T-helper 17 cell (primary cell): ENCODE results near the gene REV1. TPM values are rescaled to one million over a fixed set of nuclear protein-coding genes. Genes with fewer than 3 reads are reported as not detected.

Experiments
- ATAC-seq: fragments of 150-1000 bp; cut with Tn5 transposase; 2 replicates; pipeline ENCODE4 v1.10.0; 2021; ENCODE audit warnings: mild to moderate bottlenecking, moderate library complexity
- DNase-seq, 3 donors: peaks; one replicate each; pipeline versions ENCODE4 v3.0.0 to v3.0.0-alpha.2; 2020 to 2021
- H3K9me3 ChIP-seq: one replicate; pipeline ENCODE4 v1.7.0; 2013; ENCODE audit warnings: low read length, mild to moderate bottlenecking; ENCODE audit not compliant: control insufficient read depth, poor library complexity, severe bottlenecking
- H3K27ac Mint-ChIP-seq: one replicate; pipeline ENCODE4 v1.8.0; 2022; ENCODE audit warnings: mild to moderate bottlenecking, moderate library complexity, mixed read lengths
- H3K27me3 Mint-ChIP-seq: one replicate; pipeline ENCODE4 v1.8.0; 2022; ENCODE audit warnings: mixed read lengths
- H3K36me3 Mint-ChIP-seq: one replicate; pipeline ENCODE4 v1.8.0; 2022; ENCODE audit warnings: low read depth, mixed read lengths
- H3K4me1 Mint-ChIP-seq: one replicate; pipeline ENCODE4 v1.8.0; 2022; ENCODE audit warnings: mild to moderate bottlenecking, mixed read lengths
- H3K4me3 Mint-ChIP-seq: one replicate; pipeline ENCODE4 v1.8.0; 2022; ENCODE audit warnings: mild to moderate bottlenecking, moderate library complexity, mixed read lengths
- total RNA-seq, 4 donors: library from RNA in 2 of 4; stranded (reverse) in 2 of 4; gene quantifications; one replicate each; pipeline ENCODE4 v1.2.3 and lab custom pipeline; 2022 to 2026

REV1 gene
- total RNA-seq, 2 donors from 2014 or later: 41.7 to 47.3 TPM

DNA sequence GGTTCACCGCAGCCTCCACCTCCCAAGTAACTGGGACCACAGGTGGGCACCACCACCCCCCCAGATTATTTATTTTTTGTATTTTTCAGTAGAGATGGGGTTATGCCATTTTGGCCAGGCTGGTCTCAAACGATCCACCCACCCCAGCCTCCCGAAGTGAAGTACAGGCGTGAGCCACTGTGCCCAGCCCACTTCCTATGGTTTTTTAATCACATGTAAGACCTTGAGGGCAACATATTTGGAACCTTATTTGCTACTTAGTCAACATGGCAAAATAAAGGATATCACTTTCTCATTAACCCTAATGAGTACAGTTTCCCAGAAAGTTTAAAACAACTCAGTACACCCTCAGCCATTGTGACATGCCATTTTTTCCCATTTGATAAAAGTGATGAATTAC is 88.0 kb downstream of the REV1 start:
- peaks cover 12% of the 10 kb centered on the region for H3K36me3 Mint-ChIP-seq
- peak overlapping the region; percentile 79 for H3K27ac Mint-ChIP-seq
- peaks cover 2% of the 10 kb centered on the region for H3K4me1 Mint-ChIP-seq
- no peaks in the 10 kb centered on the region for H3K27me3 Mint-ChIP-seq
- H3K9me3 ChIP-seq: no peaks in the 10 kb centered on the region
- ATAC-seq (no peak), DNase-seq (no peak)
- no peak overlapping the region for H3K4me3 Mint-ChIP-seq

DNA sequence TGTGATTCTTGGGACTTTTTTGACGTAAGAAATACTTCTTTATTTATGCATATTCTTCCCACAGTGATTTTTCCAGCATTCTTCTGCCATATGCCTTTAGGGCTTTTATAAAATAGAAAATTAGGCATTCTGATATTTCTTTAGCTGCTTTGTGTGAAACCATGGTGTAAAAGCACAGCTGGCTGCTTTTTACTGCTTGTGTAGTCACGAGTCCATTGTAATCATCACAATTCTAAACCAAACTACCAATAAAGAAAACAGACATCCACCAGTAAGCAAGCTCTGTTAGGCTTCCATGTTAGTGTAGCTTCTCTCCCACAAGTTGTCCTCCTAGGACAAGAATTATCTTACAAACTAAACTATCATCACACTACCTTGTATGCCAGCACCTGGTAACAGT is 90.0 kb downstream of the REV1 start:
- Mint-ChIP-seq H3K36me3 (peaks cover 15% of the 10 kb centered on the region), H3K4me1 (peaks cover 4% of the 10 kb centered on the region), H3K27me3 (no peaks in the 10 kb centered on the region), H3K27ac (peak overlapping the region; percentile 2), H3K4me3 (no peak overlapping the region)
- DNase-seq (no peak), ATAC-seq (no peak)
- no peaks in the 10 kb centered on the region for H3K9me3 ChIP-seq

- DNase-seq (no peak), ATAC-seq (no peak)
- Mint-ChIP-seq H3K4me1 (peaks cover 4% of the 10 kb centered on the region), H3K36me3 (peaks cover 15% of the 10 kb centered on the region), H3K27ac (peak overlapping the region; percentile 2), H3K4me3 (no peak overlapping the region), H3K27me3 (no peaks in the 10 kb centered on the region)
- no peaks in the 10 kb centered on the region for H3K9me3 ChIP-seq
These were observed 90.8 kb downstream of the REV1 start for GRCh38 chr2:99399063-99399462.

DNA sequence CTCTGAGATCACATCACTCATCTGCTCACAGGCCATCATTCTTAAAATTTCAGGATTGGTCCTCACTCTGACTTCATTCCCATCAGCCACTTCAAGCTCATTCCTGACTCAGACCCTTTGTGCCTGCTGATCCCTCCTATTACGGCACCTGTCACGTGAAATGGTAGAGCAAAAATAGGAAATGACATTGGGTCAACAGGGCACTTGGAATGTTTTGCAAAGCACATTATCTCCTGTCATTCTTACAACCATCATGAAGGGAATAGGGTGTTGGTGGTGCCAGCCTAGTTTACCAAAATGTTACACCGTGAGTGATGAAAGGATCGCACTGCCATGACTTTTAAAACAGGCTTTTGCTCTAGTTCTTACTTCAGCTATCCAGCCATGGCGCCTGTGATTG is 91.5 kb downstream of the REV1 start:
- DNase-seq: no peak
- no peaks in the 10 kb centered on the region for H3K9me3 ChIP-seq
- ATAC-seq: no peak
- H3K4me3 Mint-ChIP-seq: no peak overlapping the region
- peaks cover 2% of the 10 kb centered on the region for H3K4me1 Mint-ChIP-seq
- H3K27ac Mint-ChIP-seq: peak overlapping the region; percentile 19
- H3K36me3 Mint-ChIP-seq: peaks cover 15% of the 10 kb centered on the region
- no peaks in the 10 kb centered on the region for H3K27me3 Mint-ChIP-seq

GRCh38 chr2:99397266-99397920 is 92.4 kb downstream of the REV1 start:
- Mint-ChIP-seq H3K27ac (no peak overlapping the region), H3K4me1 (peaks cover 2% of the 10 kb centered on the region), H3K36me3 (peaks cover 15% of the 10 kb centered on the region), H3K4me3 (no peak overlapping the region), H3K27me3 (no peaks in the 10 kb centered on the region)
- no peak for DNase-seq
- no peak for ATAC-seq
- H3K9me3 ChIP-seq: no peaks in the 10 kb centered on the region

DNA sequence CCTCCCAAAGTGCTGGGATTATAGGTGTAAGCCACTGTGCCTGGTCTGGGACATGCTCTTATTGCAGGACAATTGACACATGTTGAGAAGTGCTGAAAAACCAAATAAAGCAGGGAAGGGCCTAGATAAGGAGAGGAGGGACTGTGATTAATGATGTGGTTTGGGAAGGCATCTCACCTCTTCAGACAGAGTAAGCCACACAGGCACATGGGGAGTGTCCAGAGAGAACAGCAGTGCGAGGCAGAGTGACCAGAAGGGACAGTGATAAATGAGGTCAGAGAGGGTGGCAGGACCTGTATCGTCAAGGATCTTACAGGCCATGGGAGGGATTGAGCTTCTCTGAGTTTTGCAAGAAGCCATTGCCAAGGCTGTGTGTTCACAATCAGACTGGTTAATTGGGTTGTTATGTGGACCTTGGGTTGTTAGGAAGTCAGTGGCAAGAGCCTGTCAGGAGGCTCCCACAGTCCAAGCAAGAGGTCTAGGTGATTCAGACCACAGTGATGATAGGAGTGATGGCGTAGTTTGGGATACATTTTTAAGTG is 94.2 kb downstream of the REV1 start:
- no peak for DNase-seq
- H3K4me3 Mint-ChIP-seq: peak overlapping the region; percentile 36
- no peaks in the 10 kb centered on the region for H3K27me3 Mint-ChIP-seq
- peaks cover 2% of the 10 kb centered on the region for H3K4me1 Mint-ChIP-seq
- no peaks in the 10 kb centered on the region for H3K9me3 ChIP-seq
- H3K36me3 Mint-ChIP-seq: peaks cover 15% of the 10 kb centered on the region
- ATAC-seq: no peak
- peak overlapping the region; percentile 88 for H3K27ac Mint-ChIP-seq

GRCh38 chr2:99389946-99390345 is 99.9 kb downstream of the REV1 start:
- DNase-seq: no peak
- no peaks in the 10 kb centered on the region for H3K27me3 Mint-ChIP-seq
- no peak overlapping the region for H3K27ac Mint-ChIP-seq
- peaks cover 10% of the 10 kb centered on the region for H3K4me1 Mint-ChIP-seq
- H3K9me3 ChIP-seq: no peaks in the 10 kb centered on the region
- H3K36me3 Mint-ChIP-seq: peaks cover 2% of the 10 kb centered on the region
- no peak overlapping the region for H3K4me3 Mint-ChIP-seq
- ATAC-seq: no peak

- no peaks in the 10 kb centered on the region for H3K9me3 ChIP-seq
- Mint-ChIP-seq H3K27me3 (no peaks in the 10 kb centered on the region), H3K4me3 (no peak overlapping the region), H3K4me1 (peaks cover 14% of the 10 kb centered on the region), H3K27ac (no peak overlapping the region), H3K36me3 (peaks cover 6% of the 10 kb centered on the region)
- ATAC-seq: no peak
- DNase-seq: no peak
These were observed 100.4 kb downstream of the REV1 start for GRCh38 chr2:99389371-99389770.

DNA sequence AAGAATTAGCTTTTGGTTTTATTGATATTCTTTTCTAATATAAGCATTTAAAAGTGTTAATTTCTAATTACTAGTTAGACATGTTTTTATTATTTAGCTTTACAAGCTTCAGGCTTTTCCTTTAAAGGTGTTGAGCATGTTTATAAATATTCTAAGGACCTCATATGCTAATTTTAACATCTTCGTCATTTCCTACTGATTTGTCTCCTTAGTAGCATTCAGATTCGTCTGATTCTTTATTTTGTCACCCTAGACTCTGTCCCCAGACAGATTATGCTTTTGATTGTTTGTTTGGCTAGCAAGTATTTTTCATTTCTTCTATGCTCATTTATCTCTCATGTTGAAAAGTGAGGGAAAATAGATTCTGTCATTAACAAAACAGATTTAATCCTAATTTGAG is 100.9 kb downstream of the REV1 start:
- Mint-ChIP-seq H3K4me1 (peaks cover 14% of the 10 kb centered on the region), H3K27ac (peak overlapping the region; percentile 79), H3K27me3 (no peaks in the 10 kb centered on the region), H3K36me3 (peaks cover 8% of the 10 kb centered on the region), H3K4me3 (no peak overlapping the region)
- DNase-seq (no peak), ATAC-seq (no peak)
- no peaks in the 10 kb centered on the region for H3K9me3 ChIP-seq

GRCh38 chr2:99386011-99386410 is 103.8 kb downstream of the REV1 start:
- H3K4me3 Mint-ChIP-seq: no peak overlapping the region
- ATAC-seq: no peak

GRCh38 chr2:99382143-99382542 is 107.7 kb downstream of the REV1 start:
- no peak for DNase-seq
- H3K36me3 Mint-ChIP-seq: peaks cover 19% of the 10 kb centered on the region
- H3K4me3 Mint-ChIP-seq: no peak overlapping the region
- no peak for ATAC-seq
- peaks cover 10% of the 10 kb centered on the region for H3K4me1 Mint-ChIP-seq
- no peak overlapping the region for H3K27ac Mint-ChIP-seq
- H3K9me3 ChIP-seq: no peaks in the 10 kb centered on the region
- no peaks in the 10 kb centered on the region for H3K27me3 Mint-ChIP-seq

More at GRCh38 chr2:99386011-99386410, 103.8 kb downstream of the REV1 start:
- no peaks in the 10 kb centered on the region for H3K9me3 ChIP-seq
- no peak overlapping the region for H3K27ac Mint-ChIP-seq
- peaks cover 14% of the 10 kb centered on the region for H3K4me1 Mint-ChIP-seq
- no peak for DNase-seq
- no peaks in the 10 kb centered on the region for H3K27me3 Mint-ChIP-seq
- peaks cover 13% of the 10 kb centered on the region for H3K36me3 Mint-ChIP-seq

GRCh38 chr2:99380376-99381010 is 109.3 kb downstream of the REV1 start:
- ATAC-seq (no peak), DNase-seq (no peak)
- H3K27me3 Mint-ChIP-seq: no peaks in the 10 kb centered on the region
- no peaks in the 10 kb centered on the region for H3K9me3 ChIP-seq
- H3K36me3 Mint-ChIP-seq: peaks cover 20% of the 10 kb centered on the region
- peak overlapping the region; percentile 24 for H3K27ac Mint-ChIP-seq
- no peak overlapping the region for H3K4me3 Mint-ChIP-seq
- H3K4me1 Mint-ChIP-seq: peaks cover 7% of the 10 kb centered on the region

DNA sequence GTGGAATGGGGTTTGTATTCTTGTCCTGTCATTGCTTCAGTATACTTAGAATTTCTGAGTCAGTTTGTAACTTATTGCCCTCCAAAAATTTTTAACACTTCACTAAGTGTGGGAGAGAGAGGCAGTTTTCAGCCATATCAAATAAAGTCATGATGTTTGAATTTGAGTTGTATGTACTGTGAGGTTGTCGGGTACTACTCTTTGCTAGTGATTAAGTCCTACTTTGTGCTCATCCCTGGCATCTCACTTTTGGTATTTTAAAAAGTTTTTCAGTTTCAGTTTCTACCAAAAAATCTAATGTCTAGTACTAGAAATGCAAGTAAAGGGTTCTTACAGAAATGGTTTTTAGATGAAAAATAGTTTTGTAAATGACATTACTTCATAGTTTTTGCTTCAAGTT is 111.9 kb downstream of the REV1 start:
- no peaks in the 10 kb centered on the region for H3K9me3 ChIP-seq
- Mint-ChIP-seq H3K27ac (peak overlapping the region; percentile 77), H3K36me3 (peaks cover 14% of the 10 kb centered on the region), H3K4me3 (no peak overlapping the region), H3K27me3 (no peaks in the 10 kb centered on the region), H3K4me1 (peaks cover 3% of the 10 kb centered on the region)
- DNase-seq (no peak), ATAC-seq (no peak)
